Osteocyte (in vitro differentiated cells): ENCODE data around the gene TMEM147. TPM values are rescaled to one million over a fixed set of nuclear protein-coding genes. Genes with fewer than 3 reads are reported as not detected.

Source experiments
- DNase-seq: peaks from one replicate; pipeline ENCODE4 v3.0.0; 2021; ENCODE audit warnings: mixed read lengths; ENCODE audit not compliant: unreplicated experiment; ENCODE audit errors: extremely low spot score
- H3K27ac Mint-ChIP-seq: one replicate; pipeline ENCODE4 v1.8.0; 2021; ENCODE audit warnings: mild to moderate bottlenecking, mixed read lengths; ENCODE audit not compliant: unreplicated experiment
- H3K27me3 Mint-ChIP-seq: one replicate; pipeline ENCODE4 v1.8.0; 2021; ENCODE audit warnings: mixed read lengths; ENCODE audit not compliant: unreplicated experiment
- H3K36me3 Mint-ChIP-seq: one replicate; pipeline ENCODE4 v1.8.0; 2021; ENCODE audit warnings: mixed read lengths; ENCODE audit not compliant: unreplicated experiment
- H3K4me1 Mint-ChIP-seq: one replicate; pipeline ENCODE4 v1.8.0; 2021; ENCODE audit warnings: mixed read lengths; ENCODE audit not compliant: unreplicated experiment
- H3K4me3 Mint-ChIP-seq: one replicate; pipeline ENCODE4 v1.8.0; 2021; ENCODE audit warnings: mild to moderate bottlenecking, moderate library complexity, mixed read lengths; ENCODE audit not compliant: unreplicated experiment
- H3K9me3 Mint-ChIP-seq: one replicate; pipeline ENCODE4 v1.8.0; 2021; ENCODE audit warnings: mixed read lengths; ENCODE audit not compliant: unreplicated experiment
- total RNA-seq: library from RNA; stranded (reverse); gene quantifications from 2 replicates; pipeline ENCODE4 v1.2.1, GENCODE V29; 2021
- TF ChIP-seq, protein P1 (sequence below): fragments of 200-600 bp; sonication (generic); IDR thresholded peaks from 2 replicates; pipeline ENCODE4 v1.5.0; 2021; ENCODE audit warnings: antibody characterized with exemption, mild to moderate bottlenecking, moderate library complexity

The TMEM147 gene
- total RNA-seq, 1 donor from 2014 or later: 110 TPM

DNA sequence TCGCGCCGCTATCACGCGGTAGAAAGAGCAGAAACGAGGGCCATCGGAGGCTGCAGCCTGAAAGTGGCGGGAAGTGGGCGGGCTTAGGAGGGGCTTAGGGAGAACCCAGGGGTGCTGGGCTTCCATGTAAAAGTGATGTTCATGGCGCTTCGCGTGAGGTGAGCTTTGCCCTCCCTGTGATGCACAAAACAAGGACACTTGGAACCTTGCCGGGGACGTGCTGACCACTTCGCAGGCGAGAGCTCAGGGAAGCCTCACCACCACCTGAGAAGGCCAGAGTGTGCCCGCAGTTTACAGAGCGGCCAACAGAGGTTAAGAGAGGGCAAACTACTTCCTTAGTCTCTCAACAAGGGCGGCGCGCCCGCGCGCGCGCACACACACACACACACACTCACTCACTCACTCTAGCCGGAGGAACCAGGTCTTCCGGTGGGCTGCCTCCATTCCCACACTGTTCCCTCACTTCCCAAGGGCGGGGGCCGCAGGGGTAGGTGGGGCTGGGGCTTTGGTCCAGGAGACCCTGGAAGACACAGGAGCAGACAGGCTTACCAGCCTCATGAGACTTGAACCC, 11.5 kb upstream of the TMEM147 start:
- TF ChIP-seq, protein P1, sequence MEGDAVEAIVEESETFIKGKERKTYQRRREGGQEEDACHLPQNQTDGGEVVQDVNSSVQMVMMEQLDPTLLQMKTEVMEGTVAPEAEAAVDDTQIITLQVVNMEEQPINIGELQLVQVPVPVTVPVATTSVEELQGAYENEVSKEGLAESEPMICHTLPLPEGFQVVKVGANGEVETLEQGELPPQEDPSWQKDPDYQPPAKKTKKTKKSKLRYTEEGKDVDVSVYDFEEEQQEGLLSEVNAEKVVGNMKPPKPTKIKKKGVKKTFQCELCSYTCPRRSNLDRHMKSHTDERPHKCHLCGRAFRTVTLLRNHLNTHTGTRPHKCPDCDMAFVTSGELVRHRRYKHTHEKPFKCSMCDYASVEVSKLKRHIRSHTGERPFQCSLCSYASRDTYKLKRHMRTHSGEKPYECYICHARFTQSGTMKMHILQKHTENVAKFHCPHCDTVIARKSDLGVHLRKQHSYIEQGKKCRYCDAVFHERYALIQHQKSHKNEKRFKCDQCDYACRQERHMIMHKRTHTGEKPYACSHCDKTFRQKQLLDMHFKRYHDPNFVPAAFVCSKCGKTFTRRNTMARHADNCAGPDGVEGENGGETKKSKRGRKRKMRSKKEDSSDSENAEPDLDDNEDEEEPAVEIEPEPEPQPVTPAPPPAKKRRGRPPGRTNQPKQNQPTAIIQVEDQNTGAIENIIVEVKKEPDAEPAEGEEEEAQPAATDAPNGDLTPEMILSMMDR: no peak
- DNase-seq: no peak
- Mint-ChIP-seq H3K4me1 (no peaks in the 10 kb centered on the region), H3K36me3 (no peaks in the 10 kb centered on the region), H3K27ac (no peak overlapping the region), H3K4me3 (no peak overlapping the region), H3K9me3 (no peaks in the 10 kb centered on the region), H3K27me3 (peaks cover 6% of the 10 kb centered on the region)

DNA sequence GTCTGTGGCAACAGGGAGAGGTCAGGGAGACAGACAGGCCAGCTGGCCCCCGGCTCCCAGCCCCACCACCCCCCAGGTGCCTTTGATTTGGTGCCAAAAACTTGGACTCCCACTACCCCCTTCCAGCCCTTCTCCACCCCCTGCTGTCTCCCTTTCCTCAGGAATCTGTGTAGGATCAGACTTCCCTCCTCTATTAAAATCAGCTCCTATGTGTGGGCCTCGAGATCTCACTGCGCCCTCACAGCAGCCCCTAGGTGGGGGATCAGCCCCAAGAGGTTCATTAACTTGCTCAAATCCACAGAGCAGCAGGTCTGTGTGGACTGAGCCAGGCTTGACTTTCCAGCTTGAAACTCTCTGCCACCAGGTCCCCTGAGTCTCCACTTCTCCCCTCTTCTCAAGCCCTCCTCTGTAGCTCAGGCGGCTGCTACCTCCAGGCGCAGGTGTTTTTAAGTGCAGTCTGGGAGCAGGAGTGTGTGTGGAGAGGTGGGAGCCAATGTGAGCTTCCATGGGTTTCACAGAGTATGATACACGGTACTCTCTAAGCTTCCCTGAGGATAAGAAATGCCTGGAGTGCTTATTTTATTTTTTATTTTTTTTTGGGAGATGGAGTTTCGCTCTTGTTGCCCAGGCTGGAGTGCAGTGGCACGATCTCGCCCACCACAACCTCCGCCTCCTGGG, 10.5 kb upstream of the TMEM147 start:
- Mint-ChIP-seq H3K9me3 (no peaks in the 10 kb centered on the region), H3K4me3 (no peak overlapping the region), H3K27ac (no peak overlapping the region), H3K27me3 (peaks cover 6% of the 10 kb centered on the region), H3K36me3 (no peaks in the 10 kb centered on the region), H3K4me1 (no peaks in the 10 kb centered on the region)
- no peak for DNase-seq
- TF ChIP-seq, protein P1: no peak

DNA sequence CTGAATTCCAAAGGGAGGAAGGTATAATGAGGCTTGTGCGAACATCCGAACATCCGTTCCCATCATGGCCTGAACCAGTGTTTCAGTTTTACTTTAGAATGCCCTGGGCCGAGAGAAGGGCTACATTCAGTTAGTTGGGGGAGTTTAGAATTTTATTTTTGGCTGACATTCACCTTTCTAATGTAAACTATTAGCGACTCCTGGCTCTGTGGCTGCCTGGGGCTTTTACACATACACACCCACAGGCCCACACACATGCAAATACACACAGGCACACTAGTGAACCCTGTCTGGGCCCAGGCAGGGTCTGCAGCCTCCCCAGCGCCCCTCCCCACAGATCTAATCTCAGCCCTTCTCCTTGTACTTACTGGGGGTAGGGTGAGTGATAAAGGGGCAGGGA, 6.1 kb upstream of the TMEM147 start:
- H3K9me3 Mint-ChIP-seq: no peaks in the 10 kb centered on the region
- peaks cover 2% of the 10 kb centered on the region for H3K4me1 Mint-ChIP-seq
- H3K36me3 Mint-ChIP-seq: no peaks in the 10 kb centered on the region
- H3K27me3 Mint-ChIP-seq: no peaks in the 10 kb centered on the region
- DNase-seq: no peak
- TF ChIP-seq, protein P1: no peak
- no peak overlapping the region for H3K4me3 Mint-ChIP-seq
- H3K27ac Mint-ChIP-seq: no peak overlapping the region

DNA sequence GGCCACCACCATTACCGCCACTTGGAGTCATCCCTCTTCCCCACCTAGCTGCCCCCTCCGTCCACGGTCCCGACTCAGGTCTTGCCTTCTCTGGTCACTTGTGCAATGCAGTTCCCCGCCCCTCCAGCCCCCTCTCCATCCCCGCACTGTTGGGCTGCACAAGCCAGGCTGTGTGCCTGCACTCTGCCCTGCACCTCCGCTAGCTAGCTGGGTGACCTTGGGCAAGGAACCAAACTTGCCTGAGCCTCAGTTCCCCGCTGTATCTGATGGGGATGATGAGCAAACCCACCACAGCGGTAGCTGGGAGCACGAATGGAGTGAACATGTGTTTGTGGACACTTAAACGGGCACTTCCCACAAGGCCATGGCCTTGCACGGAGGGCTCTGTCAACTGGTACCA, 5.6 kb upstream of the TMEM147 start:
- Mint-ChIP-seq H3K4me1 (peaks cover 7% of the 10 kb centered on the region), H3K4me3 (no peak overlapping the region), H3K27me3 (no peaks in the 10 kb centered on the region), H3K27ac (no peak overlapping the region), H3K36me3 (no peaks in the 10 kb centered on the region), H3K9me3 (no peaks in the 10 kb centered on the region)
- TF ChIP-seq, protein P1: no peak
- DNase-seq: no peak

DNA sequence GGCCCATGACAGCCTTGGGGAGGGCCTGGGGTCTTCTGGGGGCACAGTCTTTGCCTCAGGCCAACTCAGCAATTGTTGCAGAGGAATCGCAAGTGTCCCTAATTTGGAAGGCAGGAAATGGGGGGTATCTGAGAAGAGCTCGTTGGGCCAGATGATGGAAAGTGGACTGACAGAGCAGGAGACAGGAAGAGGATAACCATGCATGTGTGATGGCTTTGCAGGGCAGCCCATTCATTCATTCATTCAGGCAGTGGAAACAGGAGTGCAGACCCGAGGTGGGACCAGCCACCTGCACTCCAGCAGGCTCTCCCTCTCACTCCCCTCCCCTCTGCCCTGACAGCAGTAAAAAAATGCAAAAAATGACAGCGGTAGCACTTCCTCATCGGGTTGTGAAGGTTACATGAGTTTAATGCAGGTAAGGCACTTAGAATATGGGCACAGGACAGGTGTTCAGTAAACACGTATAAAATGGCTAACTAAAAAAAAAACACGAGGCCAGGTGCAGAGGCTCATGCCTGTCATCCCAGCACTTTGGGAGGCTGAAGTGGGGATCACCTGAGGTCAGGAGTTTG, 5.0 kb upstream of the TMEM147 start:
- Mint-ChIP-seq H3K4me3 (no peak overlapping the region), H3K36me3 (no peaks in the 10 kb centered on the region), H3K9me3 (no peaks in the 10 kb centered on the region), H3K27ac (no peak overlapping the region), H3K27me3 (no peaks in the 10 kb centered on the region), H3K4me1 (peaks cover 8% of the 10 kb centered on the region)
- no peak for DNase-seq
- TF ChIP-seq, protein P1: no peak
